Activated naive CD4-positive, alpha-beta T cell treated with Interleukin-2 at 50 U/mL for 16 hours (primary cell): Measurements from ENCODE around the gene HSPA1B.
"Not testable (repeated sequence)": the region's sequence is repeated elsewhere in the genome, so short reads cannot be mapped to it uniquely, and the experiment has no call there.

Source experiments
- DNase-seq: peaks from one replicate; pipeline ENCODE4 v3.0.0-alpha.2; 2020

Gene HSPA1B

GRCh38 chr6:31799781-31800180, 27.8 kb upstream of the HSPA1B start:
- no peak for DNase-seq

- not testable (repeated sequence) for DNase-seq
These were observed 26.3 kb upstream of the HSPA1B start for GRCh38 chr6:31801031-31801927.

GRCh38 chr6:31805939-31806469, 21.5 kb upstream of the HSPA1B start:
- DNase-seq, result no peak

- peak; percentile 96 for DNase-seq
These were observed 20.9 kb upstream of the HSPA1B start, which contains the start of gene LSM2 for GRCh38 chr6:31806470-31807272. LSM2 (minus strand) TSS chr6:31806966; CDS start chr6:31806757, 209 bp downstream.

- DNase-seq, result not testable (repeated sequence)
These were observed 18.9 kb upstream of the HSPA1B start for GRCh38 chr6:31808599-31808998.

DNA sequence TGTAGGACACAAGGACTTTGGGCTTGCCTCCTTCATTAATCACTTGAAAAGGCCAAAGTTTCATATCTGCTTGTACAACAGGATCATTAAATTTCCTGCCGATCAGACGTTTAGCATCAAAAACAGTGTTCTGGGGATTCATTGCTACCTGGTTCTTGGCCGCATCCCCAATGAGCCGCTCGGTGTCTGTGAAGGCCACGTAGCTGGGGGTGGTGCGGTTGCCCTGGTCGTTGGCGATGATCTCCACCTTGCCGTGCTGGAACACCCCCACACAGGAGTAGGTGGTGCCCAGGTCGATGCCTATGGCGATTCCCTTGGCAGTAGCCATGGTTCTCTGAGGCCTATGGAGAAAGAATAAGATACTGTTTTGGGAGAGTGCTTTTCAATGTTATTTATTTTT, 15.9 kb upstream of the HSPA1B start:
- DNase-seq, result no peak

GRCh38 chr6:31813465-31813849, 14.1 kb upstream of the HSPA1B start:
- DNase-seq, result no peak

- DNase-seq, result peak; percentile 70
These were observed 12.9 kb upstream of the HSPA1B start for GRCh38 chr6:31814677-31815024.

DNA sequence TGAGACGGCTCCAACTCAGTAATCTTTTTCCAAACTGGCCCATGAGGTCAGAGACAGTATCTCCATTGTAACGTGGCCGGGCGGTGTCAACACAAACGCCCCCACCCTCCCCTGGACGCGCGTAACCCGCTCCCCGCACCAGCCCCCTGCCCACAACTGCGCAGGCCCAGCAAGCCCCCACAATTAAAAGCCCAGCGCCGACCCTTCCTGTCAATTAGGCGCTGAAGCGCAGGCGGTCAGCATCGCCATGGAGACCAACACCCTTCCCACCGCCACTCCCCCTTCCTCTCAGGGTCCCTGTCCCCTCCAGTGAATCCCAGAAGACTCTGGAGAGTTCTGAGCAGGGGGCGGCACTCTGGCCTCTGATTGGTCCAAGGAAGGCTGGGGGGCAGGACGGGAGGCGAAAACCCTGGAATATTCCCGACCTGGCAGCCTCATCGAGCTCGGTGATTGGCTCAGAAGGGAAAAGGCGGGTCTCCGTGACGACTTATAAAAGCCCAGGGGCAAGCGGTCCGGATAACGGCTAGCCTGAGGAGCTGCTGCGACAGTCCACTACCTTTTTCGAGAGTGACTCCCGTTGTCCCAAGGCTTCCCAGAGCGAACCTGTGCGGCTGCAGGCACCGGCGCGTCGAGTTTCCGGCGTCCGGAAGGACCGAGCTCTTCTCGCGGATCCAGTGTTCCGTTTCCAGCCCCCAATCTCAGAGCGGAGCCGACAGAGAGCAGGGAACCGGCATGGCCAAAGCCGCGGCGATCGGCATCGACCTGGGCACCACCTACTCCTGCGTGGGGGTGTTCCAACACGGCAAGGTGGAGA, 12.3 kb upstream of the HSPA1B start, which contains the start of the genes HSPA1A and HSPA1L:
TSS of gene HSPA1A (plus strand) at position 519 of the 814 bp plus-strand sequence. CDS start at position 733, 214 bp downstream.
TSS of gene HSPA1L (minus strand) at position 259 of the 814 bp plus-strand sequence. CDS start 3,311 bp downstream, outside the sequence.
- DNase-seq, result peak; percentile 66

DNA sequence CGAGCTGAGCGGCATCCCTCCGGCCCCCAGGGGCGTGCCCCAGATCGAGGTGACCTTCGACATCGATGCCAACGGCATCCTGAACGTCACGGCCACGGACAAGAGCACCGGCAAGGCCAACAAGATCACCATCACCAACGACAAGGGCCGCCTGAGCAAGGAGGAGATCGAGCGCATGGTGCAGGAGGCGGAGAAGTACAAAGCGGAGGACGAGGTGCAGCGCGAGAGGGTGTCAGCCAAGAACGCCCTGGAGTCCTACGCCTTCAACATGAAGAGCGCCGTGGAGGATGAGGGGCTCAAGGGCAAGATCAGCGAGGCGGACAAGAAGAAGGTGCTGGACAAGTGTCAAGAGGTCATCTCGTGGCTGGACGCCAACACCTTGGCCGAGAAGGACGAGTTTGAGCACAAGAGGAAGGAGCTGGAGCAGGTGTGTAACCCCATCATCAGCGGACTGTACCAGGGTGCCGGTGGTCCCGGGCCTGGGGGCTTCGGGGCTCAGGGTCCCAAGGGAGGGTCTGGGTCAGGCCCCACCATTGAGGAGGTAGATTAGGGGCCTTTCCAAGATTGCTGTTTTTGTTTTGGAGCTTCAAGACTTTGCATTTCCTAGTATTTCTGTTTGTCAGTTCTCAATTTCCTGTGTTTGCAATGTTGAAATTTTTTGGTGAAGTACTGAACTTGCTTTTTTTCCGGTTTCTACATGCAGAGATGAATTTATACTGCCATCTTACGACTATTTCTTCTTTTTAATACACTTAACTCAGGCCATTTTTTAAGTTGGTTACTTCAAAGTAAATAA, 10.2 kb upstream of the HSPA1B start:
- DNase-seq, result not testable (repeated sequence)

GRCh38 chr6:31817929-31818511, 9.5 kb upstream of the HSPA1B start:
- not testable (repeated sequence) for DNase-seq

- DNase-seq, result no peak
These were observed 7.7 kb upstream of the HSPA1B start for GRCh38 chr6:31819871-31820299.

GRCh38 chr6:31820399-31820798, 7.1 kb upstream of the HSPA1B start:
- not testable (repeated sequence) for DNase-seq

DNA sequence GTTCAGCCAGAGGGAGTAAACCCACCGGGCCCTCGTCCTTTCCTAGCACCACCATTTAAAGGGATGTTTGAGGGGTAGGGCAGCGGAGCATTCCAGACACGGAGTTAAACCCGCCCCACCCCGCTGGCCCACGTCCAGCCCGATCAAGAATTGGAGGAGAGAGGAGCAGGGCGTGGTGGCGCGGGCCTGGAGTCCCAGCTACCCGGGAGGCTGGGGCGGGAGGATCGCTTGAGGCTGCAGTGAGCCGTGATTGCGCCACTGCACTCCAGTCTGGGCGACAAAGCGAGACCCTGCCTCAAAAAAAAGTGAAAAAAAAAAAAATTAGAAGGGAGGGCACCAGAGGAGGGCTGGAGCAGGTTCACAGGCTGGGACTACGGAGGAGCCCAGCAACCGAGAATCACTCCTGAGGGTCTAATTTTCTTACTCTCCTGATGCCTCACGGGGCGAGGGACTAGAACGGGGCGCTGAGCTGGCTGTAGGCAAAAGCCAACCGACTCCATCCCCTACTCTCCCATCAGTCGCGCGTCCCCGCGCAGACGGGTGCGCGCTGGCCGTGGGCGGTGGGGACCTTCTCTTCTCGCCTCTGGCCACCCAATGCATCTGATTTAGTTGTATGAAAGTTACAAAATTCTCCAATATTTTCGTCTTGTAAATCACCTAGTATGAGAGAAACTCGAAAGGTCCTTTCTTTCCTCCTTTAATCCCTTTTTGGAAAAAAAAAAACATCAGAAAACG, 6.1 kb upstream of the HSPA1B start:
- peak; percentile 77 for DNase-seq

DNA sequence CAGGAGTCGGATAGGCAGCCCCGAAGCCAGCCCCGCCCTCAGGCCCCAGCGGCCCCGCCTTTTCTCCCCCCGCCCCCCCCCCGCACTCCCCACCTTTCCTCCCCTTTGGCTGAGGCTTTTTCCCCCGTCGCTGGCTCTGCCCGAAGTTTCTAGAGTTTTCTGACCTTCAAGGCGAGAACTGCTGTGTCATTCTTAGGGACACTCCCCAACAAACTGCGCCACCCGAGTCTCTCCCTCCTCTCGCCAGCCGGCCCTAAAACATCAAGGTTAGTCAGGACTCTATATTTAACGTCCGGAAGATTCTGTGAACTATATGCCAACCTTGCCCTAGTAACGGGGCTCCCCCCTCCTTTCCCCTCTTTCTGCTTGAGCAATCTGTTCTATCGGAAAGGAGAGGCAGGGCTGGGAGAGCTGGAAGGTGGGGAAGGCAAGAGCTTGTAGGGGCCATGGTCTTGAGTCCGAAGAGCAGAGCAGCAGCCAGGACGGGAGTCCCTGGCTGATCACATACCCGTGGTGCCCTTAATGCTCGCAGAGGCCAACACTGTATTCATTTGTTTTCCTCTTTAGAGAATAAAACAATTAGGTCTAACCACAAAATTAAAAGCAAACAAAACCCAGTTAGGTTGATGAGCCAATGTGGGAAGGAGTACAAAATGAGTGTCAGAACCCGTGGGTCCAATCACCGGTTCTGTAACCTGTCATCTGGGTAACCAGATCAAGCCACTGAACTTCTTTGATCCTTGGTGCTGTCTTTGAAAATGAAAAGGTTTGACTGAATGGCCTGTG, 5.3 kb upstream of the HSPA1B start:
- DNase-seq, result peak; percentile 67

- DNase-seq, result not testable (repeated sequence)
These were observed 3.8 kb upstream of the HSPA1B start for GRCh38 chr6:31823592-31824196.

DNA sequence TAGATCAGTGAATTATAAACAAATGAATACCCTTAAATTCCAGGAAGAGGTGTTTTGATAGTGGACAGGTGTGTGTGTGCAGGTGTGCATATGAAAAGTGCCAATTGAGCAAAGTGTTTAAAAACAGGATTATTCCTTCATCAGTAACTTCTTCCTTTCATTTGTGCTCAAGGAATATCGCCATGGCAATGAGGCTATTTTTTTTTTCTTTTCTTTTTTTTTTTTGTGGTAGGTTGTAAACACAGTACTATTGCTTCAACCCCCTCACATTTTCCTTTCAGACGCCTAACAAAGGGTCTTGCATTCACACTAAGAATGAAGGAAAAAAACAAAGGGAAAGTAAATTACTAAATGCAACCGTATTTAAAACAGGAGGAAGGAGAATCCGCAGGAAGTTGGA, 2.0 kb upstream of the HSPA1B start:
- DNase-seq, result no peak

DNA sequence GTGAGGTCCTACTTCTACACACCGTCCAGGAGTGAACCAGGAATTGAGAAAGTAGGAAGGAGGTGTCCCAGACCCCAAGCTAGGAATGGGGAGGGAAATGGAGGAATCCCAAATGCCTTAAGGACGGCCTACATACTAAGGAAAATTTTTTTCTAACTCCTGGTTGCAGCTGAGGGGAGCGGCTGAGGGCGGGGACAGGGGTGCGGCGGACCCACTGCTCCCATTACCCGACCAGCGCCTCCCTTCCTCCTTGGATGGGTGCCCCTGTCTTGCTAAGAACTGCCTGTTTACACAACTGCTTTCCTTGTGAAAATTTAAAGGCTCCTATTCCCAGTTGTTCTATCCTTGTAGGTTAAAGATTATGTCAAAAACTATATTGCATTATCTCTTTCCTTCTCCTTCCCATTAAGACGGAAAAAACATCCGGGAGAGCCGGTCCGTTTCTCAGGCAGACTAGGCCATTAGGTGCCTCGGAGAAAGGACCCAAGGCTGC, 699 bp upstream of the HSPA1B start:
- peak; percentile 38 for DNase-seq
